OCI-LY1 (cell line): ENCODE results near the gene OR1F1.

Experiments used
- EZH2 ChIP-seq: fragments of 200-600 bp; sonication (generic), shearing (Covaris generic); IDR thresholded peaks from 2 replicates; pipeline ENCODE4 v1.8.0; 2017; ENCODE audit warnings: borderline replicate concordance, mixed run types, mild to moderate bottlenecking, antibody characterized with exemption, low read length, moderate library complexity, mixed read lengths
- TF ChIP-seq, protein P1 (sequence below): fragments of 200-600 bp; sonication (generic), shearing (Covaris generic); IDR thresholded peaks from 2 replicates; pipeline ENCODE4 v1.5.1; 2017; ENCODE audit warnings: mild to moderate bottlenecking, antibody characterized with exemption, low read length, moderate library complexity, mixed read lengths

DNA sequence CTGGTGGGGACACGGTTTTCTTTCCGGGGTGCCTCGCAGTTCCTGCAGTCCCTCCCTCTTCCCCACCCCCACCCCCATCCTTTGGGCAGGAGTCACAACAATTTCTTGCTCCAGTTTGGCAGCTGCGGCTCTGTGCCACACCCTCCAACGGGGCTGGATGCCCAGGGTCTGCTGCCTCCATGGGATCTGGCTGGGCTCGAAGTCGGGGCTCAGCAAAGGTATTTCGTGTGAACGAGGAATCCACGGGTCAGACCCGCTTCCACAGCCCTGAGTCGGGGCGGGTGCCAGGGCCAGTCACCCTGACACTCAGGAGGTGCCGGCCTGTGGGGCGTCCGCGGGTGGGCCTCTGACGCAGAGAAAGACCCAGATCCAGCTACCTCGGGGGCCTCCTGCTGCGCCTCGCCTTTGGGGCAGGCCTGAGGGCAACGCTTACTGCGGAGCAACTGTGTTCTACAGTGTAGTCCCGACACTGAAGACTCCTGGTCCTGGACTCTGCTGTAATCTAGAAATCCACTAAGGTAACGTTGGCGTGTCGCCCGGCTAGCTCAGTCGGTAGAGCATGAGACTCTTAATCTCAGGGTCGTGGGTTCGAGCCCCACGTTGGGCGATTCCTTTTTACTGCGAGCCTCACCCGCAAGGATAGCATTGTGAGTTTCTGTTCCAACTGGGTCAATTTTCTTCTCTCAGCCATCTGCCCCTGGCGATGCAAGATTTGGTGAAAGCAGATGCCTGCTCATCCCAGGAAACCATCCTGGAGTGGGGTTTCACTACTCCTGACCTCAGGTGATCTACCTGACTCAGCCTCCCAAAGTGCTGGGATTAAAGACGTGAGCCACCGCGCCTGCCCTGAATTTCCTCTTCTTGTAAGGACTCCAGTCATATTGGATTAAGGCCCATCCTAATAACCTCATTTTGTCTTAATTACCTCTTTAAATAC lies 12.6 kb upstream of the OR1F1 start:
- no peak for TF ChIP-seq EZH2
- TF ChIP-seq, protein P1, sequence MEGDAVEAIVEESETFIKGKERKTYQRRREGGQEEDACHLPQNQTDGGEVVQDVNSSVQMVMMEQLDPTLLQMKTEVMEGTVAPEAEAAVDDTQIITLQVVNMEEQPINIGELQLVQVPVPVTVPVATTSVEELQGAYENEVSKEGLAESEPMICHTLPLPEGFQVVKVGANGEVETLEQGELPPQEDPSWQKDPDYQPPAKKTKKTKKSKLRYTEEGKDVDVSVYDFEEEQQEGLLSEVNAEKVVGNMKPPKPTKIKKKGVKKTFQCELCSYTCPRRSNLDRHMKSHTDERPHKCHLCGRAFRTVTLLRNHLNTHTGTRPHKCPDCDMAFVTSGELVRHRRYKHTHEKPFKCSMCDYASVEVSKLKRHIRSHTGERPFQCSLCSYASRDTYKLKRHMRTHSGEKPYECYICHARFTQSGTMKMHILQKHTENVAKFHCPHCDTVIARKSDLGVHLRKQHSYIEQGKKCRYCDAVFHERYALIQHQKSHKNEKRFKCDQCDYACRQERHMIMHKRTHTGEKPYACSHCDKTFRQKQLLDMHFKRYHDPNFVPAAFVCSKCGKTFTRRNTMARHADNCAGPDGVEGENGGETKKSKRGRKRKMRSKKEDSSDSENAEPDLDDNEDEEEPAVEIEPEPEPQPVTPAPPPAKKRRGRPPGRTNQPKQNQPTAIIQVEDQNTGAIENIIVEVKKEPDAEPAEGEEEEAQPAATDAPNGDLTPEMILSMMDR: no peak
